ENCODE data around the gene PCDHGC3. TPM values are rescaled to one million over a fixed set of nuclear protein-coding genes. Genes with fewer than 3 reads are reported as not detected.

PCDHGC3 gene
- total and polyA plus RNA-seq, 9 of the 15 experiments (the other 6 are each of a cell fraction or from before 2014, with no cell fraction given) = 0.07 TPM; not detected in 8

- H3K79me2 ChIP-seq (ENCODE audit: control insufficient read depth, insufficient read depth, low read length) = no peaks in the 10 kb centered on the region
- no peak overlapping the region for H2AFZ ChIP-seq (ENCODE audit: low read depth, low read length)
- H3K4me2 ChIP-seq (ENCODE audit: insufficient read depth, low read length) = no peak overlapping the region
- POLR2A ChIA-PET = no interaction called here
- 2% methylated on average over 4 of the region's 4 CpGs for WGBS (ENCODE audit: insufficient coverage, low coverage, missing lambda C conversion rate)
- DNase-seq (ENCODE audit: extremely low read depth in 1 of 4, low spot score in 3 of 4) (no peak), FAIRE-seq (no peak), ATAC-seq (no peak)
- no peak overlapping the region for H3K9ac ChIP-seq (ENCODE audit: insufficient read depth in 1 of 2, low read depth in 2 of 2, low read length in 2 of 2)
- no peaks in the 10 kb centered on the region for H4K20me1 ChIP-seq (replicated peaks; ENCODE audit: control insufficient read depth, insufficient read depth, low read length)
- H3K4me1 ChIP-seq (replicated peaks in 1 of 2; ENCODE audit: control insufficient read depth in 2 of 2, insufficient read depth in 2 of 2, low read length in 2 of 2) = no peaks in the 10 kb centered on the region
- H3K36me3 ChIP-seq (ENCODE audit: control insufficient read depth, insufficient read depth, low read length) = no peaks in the 10 kb centered on the region
- no TSS peak for BruUV-seq (replicated peaks)
- H3K27me3 ChIP-seq (ENCODE audit: control insufficient read depth in 2 of 2, insufficient read depth in 2 of 2, low read length in 2 of 2) = peaks cover 11 to 29% of the 10 kb centered on the region in 2 experiments; a peak in 4 of 5 replicates
- H3K27ac ChIP-seq (ENCODE audit: extremely low read depth, low read depth, low read length) = no peak overlapping the region
- in situ Hi-C loops (cut with MboI) (no loop called here), intact Hi-C loops (cut with micrococcal nuclease) (no loop called here)
- H3K9me3 ChIP-seq (replicated peaks; ENCODE audit: control insufficient read depth, insufficient read depth, low read depth, low read length) = no peaks in the 10 kb centered on the region
- CTCF ChIA-PET (ENCODE audit: low intra/inter-chr PET ratio) = no interaction called here
- TF ChIP-seq KAT2B (IDR thresholded peaks at IDR 0.05; ENCODE audit: low read depth, low read length) (no peak), ZNF431 (CRISPR knock-in tag; IDR thresholded peaks at IDR 0.05) (no peak), ZNF174 (CRISPR knock-in tag; IDR thresholded peaks at IDR 0.05) (no peak), NEUROD1 (IDR thresholded peaks at IDR 0.05; ENCODE audit: borderline replicate concordance, low read depth, low read length, partially characterized antibody) (no peak), ZNF511 (CRISPR knock-in tag; IDR thresholded peaks at IDR 0.05) (no peak), ZNF707 (CRISPR knock-in tag; conservative IDR thresholded peaks at IDR 0.05) (no peak), ZNF41 (CRISPR knock-in tag; conservative IDR thresholded peaks at IDR 0.05) (no peak), PURB (CRISPR knock-in tag; IDR thresholded peaks at IDR 0.05; ENCODE audit: low read depth) (no peak), GTF2B (IDR thresholded peaks at IDR 0.05; ENCODE audit: extremely low read depth, insufficient read length) (no peak), ZNF592 (IDR thresholded peaks at IDR 0.05) (no peak), ZNF79 (CRISPR knock-in tag; IDR thresholded peaks at IDR 0.05; ENCODE audit: low read depth) (no peak), KLF1 (tag; IDR thresholded peaks at IDR 0.05) (no peak), E4F1 (CRISPR knock-in tag; IDR thresholded peaks at IDR 0.05; ENCODE audit: borderline replicate concordance) (no peak), YBX1 (IDR thresholded peaks at IDR 0.05) (no peak), ZNF197 (CRISPR knock-in tag; IDR thresholded peaks at IDR 0.05; ENCODE audit: low read depth) (no peak)
- no peaks in the 10 kb centered on the region for H3K9me1 ChIP-seq (ENCODE audit: control insufficient read depth, insufficient read depth, low read length)
- no peak overlapping the region for H3K4me3 ChIP-seq
Observed at GRCh38 chr5:141504216-141504615, 28.4 kb downstream of the PCDHGC3 start.
